NT2/D1 (cell line): ENCODE measurements around the gene INSYN1.

Experiments used
- DNase-seq: peaks from one replicate; pipeline ENCODE4 v3.0.0-alpha.2; 2011; ENCODE audit warnings: low read depth, low spot score
- H3K27me3 ChIP-seq: 2 replicates; pipeline ENCODE4 v1.6.0; 2011; ENCODE audit warnings: mild to moderate bottlenecking; ENCODE audit not compliant: insufficient read length, insufficient read depth
- H3K36me3 ChIP-seq: 2 replicates; pipeline ENCODE4 v1.6.1; 2011; ENCODE audit warnings: mild to moderate bottlenecking, low read length, mixed read lengths; ENCODE audit not compliant: insufficient read depth, insufficient read length
- H3K4me1 ChIP-seq: 2 replicates; pipeline ENCODE4 v1.5.1; 2011; ENCODE audit not compliant: insufficient read depth, insufficient read length
- H3K4me3 ChIP-seq: 2 replicates; pipeline ENCODE4 v1.5.1; 2011; ENCODE audit warnings: low read depth; ENCODE audit not compliant: insufficient read length
- H3K9ac ChIP-seq: 2 replicates; pipeline ENCODE4 v1.6.0; 2011; ENCODE audit warnings: low read depth; ENCODE audit not compliant: insufficient read length
- H3K9me3 ChIP-seq: 2 replicates; pipeline ENCODE4 v1.5.1; 2011; ENCODE audit warnings: mild to moderate bottlenecking, low read length; ENCODE audit not compliant: insufficient read depth
- SUZ12 ChIP-seq: IDR thresholded peaks from 2 replicates; pipeline ENCODE4 v1.6.1; 2011; ENCODE audit not compliant: insufficient read length, insufficient read depth; ENCODE audit errors: extremely low read depth
- YY1 ChIP-seq: IDR thresholded peaks from 2 replicates; pipeline ENCODE4 v1.6.1; 2011; ENCODE audit not compliant: insufficient read length, insufficient read depth
- ZNF274 ChIP-seq: IDR thresholded peaks from 2 replicates; pipeline ENCODE4 v1.6.1; 2011; ENCODE audit warnings: mild to moderate bottlenecking, low read depth, low read length

The INSYN1 gene

GRCh38 chr15:73691396-73691795 lies 61.8 kb downstream of the INSYN1 start:
- peak overlapping the region; percentile 15 for H3K9ac ChIP-seq
- DNase-seq, result no peak
- no peaks in the 10 kb centered on the region for H3K27me3 ChIP-seq
- peaks cover 31% of the 10 kb centered on the region for H3K4me1 ChIP-seq
- H3K9me3 ChIP-seq, result no peaks in the 10 kb centered on the region
- peaks cover 33% of the 10 kb centered on the region for H3K36me3 ChIP-seq
- no peak for TF ChIP-seq YY1
- no peak for TF ChIP-seq ZNF274
- TF ChIP-seq SUZ12, result no peak
- H3K4me3 ChIP-seq, result no peak overlapping the region

DNA sequence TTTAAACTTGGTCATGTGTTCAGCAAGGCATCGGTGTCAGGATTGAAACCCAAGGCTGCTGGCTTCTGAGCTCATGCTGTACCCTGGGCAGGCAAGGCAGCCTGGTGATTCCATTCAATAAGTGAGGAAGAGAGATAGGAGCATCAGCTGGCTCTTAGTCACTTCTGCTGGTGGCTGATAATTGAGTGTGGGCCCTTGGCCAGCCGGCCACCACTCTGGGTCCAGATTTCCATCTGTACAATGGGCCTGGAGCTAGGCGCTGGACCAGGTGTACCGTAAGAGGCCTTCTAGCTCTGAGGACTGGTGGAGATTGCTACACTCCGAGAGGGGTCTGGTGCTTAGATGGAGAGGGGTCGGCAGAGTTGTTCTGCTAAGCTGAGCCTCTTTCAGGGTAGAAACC lies 64.7 kb downstream of the INSYN1 start:
- no peak for DNase-seq
- TF ChIP-seq ZNF274 (no peak), SUZ12 (no peak), YY1 (no peak)
- H3K4me3 ChIP-seq, result no peak overlapping the region
- no peaks in the 10 kb centered on the region for H3K9me3 ChIP-seq
- peaks cover 18% of the 10 kb centered on the region for H3K4me1 ChIP-seq
- H3K36me3 ChIP-seq, result peaks cover 26% of the 10 kb centered on the region
- H3K9ac ChIP-seq, result no peak overlapping the region
- H3K27me3 ChIP-seq, result no peaks in the 10 kb centered on the region

DNA sequence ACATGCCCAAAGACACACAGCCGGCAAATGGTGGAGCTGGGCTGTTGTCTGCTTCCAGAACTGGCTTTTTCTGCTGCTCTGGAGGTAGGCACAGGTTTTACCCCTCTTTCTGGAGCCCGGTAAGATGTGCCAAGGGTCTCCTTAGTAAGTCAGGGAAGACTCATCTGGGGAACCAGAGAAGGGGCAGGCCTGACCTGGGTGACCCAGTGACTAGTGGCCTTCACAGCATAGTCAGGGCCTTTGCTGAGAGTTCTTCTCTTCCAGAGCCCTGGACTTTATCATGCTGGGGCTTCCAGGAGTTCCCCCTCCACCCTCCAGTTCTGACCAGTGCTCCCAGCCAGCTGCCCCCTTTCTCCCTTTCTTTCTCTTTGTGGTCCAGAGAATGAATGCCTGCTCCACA lies 65.8 kb downstream of the INSYN1 start:
- no peak overlapping the region for H3K9ac ChIP-seq
- no peak overlapping the region for H3K4me3 ChIP-seq
- H3K27me3 ChIP-seq, result no peaks in the 10 kb centered on the region
- TF ChIP-seq SUZ12 (no peak), YY1 (no peak), ZNF274 (no peak)
- peaks cover 19% of the 10 kb centered on the region for H3K36me3 ChIP-seq
- no peak for DNase-seq
- H3K9me3 ChIP-seq, result no peaks in the 10 kb centered on the region
- peaks cover 21% of the 10 kb centered on the region for H3K4me1 ChIP-seq

DNA sequence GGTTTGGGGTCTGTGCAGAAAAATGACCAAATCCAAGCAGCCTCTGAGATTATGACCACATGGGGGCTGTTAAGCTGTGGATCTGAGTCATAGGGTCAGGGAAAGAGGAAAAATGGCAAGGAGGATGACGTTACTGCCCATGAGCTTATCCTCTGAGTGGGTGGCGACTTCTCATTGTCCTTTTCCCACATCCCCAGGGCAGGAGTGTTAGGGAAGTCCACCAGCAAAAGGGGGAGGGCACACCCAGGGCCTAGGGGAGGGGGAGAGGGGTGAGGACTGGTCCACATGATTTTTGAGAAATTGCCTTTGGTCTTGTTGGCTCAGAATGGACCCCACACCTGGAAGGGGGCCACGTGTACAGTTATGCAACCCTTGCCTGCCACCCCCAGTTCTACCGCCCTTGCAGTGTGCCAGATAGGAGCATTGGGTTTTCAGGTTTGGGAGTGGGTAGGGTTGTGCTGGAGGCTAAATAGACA lies 66.3 kb downstream of the INSYN1 start:
- H3K9ac ChIP-seq, result no peak overlapping the region
- peaks cover 16% of the 10 kb centered on the region for H3K36me3 ChIP-seq
- H3K9me3 ChIP-seq, result no peaks in the 10 kb centered on the region
- DNase-seq, result no peak
- H3K4me3 ChIP-seq, result no peak overlapping the region
- TF ChIP-seq SUZ12 (no peak), ZNF274 (no peak), YY1 (no peak)
- H3K27me3 ChIP-seq, result no peaks in the 10 kb centered on the region
- H3K4me1 ChIP-seq, result peaks cover 19% of the 10 kb centered on the region

DNA sequence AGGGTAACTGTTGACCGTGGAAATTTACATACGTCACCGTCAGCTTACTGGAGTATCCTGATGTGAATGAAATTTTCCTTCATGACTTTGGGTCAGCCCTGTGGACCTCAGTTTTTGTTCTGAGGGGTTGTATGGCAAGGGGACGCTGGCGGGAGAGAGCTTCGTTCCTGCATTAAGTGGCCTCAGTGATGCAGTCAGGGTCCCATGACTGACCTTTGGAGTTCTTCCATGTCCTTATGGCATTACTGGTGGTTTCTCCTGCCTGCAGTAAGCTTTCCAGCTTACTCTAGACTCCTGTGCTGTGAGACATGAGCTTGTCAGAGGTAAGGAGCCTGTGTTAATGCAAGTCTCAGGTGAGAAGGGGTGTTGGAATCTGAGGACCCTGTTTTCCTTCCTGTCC lies 67.2 kb downstream of the INSYN1 start:
- H3K9ac ChIP-seq, result no peak overlapping the region
- H3K27me3 ChIP-seq, result no peaks in the 10 kb centered on the region
- H3K36me3 ChIP-seq, result peaks cover 12% of the 10 kb centered on the region
- peaks cover 16% of the 10 kb centered on the region for H3K4me1 ChIP-seq
- no peaks in the 10 kb centered on the region for H3K9me3 ChIP-seq
- no peak for DNase-seq
- H3K4me3 ChIP-seq, result no peak overlapping the region
- TF ChIP-seq SUZ12, result no peak
- TF ChIP-seq ZNF274, result no peak
- TF ChIP-seq YY1, result no peak
